ENCODE data around the gene RBM33.

DNA sequence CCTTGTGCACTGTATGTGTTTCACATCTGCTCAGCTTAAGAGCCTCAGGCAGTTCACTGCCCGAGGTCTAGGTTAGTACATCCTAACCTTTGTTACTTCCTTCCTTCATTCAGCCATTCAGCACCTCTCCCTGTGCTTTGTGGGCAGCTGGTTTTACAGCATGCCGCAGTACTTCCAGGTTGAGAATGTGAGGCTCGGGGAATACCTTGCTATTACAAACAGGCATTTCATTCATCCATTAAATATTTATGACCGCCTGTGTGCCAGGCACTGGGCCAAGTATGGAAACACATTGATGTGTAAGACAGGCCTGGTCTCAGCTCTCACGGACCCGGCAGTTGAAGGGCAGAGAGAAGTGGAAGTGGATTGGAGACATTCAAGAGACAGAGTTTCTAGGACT lies 85.4 kb downstream of the RBM33 start:
- TF ChIP-seq, protein P1, sequence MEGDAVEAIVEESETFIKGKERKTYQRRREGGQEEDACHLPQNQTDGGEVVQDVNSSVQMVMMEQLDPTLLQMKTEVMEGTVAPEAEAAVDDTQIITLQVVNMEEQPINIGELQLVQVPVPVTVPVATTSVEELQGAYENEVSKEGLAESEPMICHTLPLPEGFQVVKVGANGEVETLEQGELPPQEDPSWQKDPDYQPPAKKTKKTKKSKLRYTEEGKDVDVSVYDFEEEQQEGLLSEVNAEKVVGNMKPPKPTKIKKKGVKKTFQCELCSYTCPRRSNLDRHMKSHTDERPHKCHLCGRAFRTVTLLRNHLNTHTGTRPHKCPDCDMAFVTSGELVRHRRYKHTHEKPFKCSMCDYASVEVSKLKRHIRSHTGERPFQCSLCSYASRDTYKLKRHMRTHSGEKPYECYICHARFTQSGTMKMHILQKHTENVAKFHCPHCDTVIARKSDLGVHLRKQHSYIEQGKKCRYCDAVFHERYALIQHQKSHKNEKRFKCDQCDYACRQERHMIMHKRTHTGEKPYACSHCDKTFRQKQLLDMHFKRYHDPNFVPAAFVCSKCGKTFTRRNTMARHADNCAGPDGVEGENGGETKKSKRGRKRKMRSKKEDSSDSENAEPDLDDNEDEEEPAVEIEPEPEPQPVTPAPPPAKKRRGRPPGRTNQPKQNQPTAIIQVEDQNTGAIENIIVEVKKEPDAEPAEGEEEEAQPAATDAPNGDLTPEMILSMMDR (optimal IDR thresholded peaks at IDR 0.05 in 1 of 3, IDR thresholded peaks at IDR 0.05 in 1 of 3, conservative IDR thresholded peaks at IDR 0.05 in 1 of 3; ENCODE audit: extremely low read depth in 1 of 3, insufficient read depth in 2 of 3, low read length in 3 of 3), result no peak
- TF ChIP-seq EZH2 (IDR thresholded peaks at IDR 0.05; ENCODE audit: low read length), result no peak
